GM13976 (cell line): Measurements from ENCODE around the gene MKS1.

ENCODE experiments used
- DNase-seq: peaks from one replicate; pipeline ENCODE4 v3.0.0; 2012; ENCODE audit warnings: low spot score
- in situ Hi-C: fragments of 300-500 bp; cut with MboI; formaldehyde crosslinking; loops from one replicate; pipeline ENCODE4 v1.12.0; 2022; ENCODE audit warnings: low sequenced_read_pairs, mixed read lengths, inconsistent platforms; ENCODE audit not compliant: unreplicated experiment
- TF ChIP-seq, protein P1 (sequence below): IDR thresholded peaks from 2 replicates; pipeline ENCODE4 v1.5.1; 2012; ENCODE audit warnings: borderline replicate concordance, mild to moderate bottlenecking; ENCODE audit not compliant: insufficient read depth; ENCODE audit errors: extremely low read depth, missing control alignments, control extremely low read depth

Gene MKS1

DNA sequence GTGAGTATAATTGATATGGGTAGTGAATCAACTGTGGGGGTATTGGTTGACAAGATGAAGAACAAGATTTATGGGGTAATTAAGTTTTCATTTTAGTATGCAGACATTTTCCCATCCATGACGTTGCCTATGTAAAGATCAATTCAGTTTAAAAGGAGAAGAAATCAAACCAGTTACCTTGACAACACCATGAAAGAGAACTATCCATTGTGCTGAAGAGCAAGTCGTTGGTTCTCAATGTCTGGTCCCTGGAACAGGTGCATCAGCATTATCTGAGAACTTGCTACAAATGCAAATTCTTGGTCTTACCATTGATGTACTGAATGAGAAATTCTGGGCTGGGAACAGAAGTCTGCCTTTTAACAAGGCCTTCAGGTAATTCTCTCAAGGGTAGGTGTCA is 53.1 kb downstream of the MKS1 start:
- in situ Hi-C loops = no loop called here
- TF ChIP-seq, protein P1, sequence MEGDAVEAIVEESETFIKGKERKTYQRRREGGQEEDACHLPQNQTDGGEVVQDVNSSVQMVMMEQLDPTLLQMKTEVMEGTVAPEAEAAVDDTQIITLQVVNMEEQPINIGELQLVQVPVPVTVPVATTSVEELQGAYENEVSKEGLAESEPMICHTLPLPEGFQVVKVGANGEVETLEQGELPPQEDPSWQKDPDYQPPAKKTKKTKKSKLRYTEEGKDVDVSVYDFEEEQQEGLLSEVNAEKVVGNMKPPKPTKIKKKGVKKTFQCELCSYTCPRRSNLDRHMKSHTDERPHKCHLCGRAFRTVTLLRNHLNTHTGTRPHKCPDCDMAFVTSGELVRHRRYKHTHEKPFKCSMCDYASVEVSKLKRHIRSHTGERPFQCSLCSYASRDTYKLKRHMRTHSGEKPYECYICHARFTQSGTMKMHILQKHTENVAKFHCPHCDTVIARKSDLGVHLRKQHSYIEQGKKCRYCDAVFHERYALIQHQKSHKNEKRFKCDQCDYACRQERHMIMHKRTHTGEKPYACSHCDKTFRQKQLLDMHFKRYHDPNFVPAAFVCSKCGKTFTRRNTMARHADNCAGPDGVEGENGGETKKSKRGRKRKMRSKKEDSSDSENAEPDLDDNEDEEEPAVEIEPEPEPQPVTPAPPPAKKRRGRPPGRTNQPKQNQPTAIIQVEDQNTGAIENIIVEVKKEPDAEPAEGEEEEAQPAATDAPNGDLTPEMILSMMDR = no peak
- no peak for DNase-seq

DNA sequence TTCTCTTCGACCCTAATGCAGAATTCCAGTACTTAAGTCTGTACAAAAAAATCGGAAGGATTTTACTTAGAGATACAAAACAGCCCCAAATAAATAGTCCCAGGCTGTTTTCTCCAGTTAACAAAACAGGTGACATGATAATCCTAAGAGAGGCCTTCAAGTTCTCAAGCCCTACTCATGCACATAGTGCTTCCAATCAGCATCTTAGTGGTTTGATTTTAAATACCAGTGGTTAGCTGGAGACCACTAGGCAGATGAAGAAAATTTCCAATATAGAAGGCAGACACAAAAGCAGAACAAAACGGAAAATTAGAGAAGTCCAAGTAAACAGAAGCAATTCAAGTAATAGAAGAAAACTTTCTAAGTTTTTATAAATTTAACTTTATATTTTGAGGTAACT is 57.5 kb downstream of the MKS1 start:
- in situ Hi-C loops = no loop called here
- TF ChIP-seq, protein P1 = no peak
- DNase-seq = no peak

DNA sequence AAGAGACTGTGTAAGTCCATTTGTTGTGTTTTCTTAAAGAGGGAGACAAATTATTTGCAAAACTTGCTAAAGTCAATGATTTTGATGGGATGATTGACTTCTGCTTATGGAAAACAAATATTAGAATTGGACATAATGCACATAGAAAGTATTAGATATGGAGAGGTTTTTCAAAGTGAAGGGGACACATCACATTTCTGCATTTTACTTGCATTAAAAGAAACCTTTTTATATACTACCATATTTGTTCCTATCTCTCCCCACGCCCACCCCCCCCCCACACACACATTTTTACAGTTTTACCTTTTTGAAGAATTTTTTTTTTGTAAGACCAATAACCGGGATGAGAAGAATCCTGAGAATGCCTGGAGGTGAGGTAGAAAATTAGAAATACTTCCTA is 60.9 kb downstream of the MKS1 start:
- TF ChIP-seq, protein P1 = no peak
- DNase-seq = no peak
- in situ Hi-C loops = no loop called here

DNA sequence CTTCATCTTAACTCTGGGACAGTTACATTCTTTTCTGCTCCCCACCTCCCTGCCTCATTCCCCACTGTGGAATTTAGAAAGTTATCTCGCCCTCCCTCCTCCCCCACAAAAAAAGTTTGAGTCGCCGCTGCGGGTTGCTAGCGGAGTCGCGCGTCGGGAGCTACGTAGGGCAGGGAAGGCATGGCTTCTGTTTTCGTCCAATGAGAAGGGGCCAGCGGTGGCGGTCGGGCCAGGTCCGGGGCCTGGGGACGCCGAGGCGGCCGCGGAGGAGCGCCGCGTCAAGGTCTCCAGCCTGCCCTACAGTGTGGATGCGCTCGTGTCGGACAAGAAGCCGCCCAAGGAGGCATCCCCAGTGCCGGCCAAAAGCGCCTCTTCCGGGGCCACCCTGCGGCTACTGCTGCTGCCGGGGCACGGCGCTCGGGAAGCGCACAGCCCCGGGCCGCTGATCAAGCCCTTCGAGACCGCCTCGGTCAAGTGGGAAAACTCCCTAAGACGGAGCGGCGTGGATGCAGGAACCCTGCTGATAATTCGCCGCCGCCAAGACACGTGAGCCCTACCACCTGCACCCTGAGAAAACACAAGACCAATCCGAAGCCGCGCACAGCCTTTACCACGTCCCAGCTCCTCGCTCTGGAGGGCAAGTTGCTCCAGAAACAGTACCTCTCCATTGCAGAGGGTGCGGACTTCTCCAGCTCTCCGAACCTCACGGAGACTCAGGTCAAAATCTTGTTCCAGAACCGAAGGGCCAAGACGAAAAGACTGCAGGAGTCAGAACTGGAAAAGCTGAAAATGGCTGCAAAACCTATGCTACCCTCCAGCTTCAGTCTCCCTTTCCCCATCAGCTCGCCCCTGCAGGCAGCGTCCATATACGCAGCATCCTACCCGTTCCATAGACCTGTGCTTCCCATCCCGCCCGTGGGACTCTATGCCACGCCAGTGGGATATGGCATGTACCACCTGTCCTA is 61.9 kb downstream of the MKS1 start:
- peak; percentile 38 for DNase-seq
- TF ChIP-seq, protein P1 = no peak
- in situ Hi-C loops = no loop called here
